Stimulated activated CD4-positive, alpha-beta T cell treated with anti-CD3 and anti-CD28 coated beads, Interleukin-15, amount 100 ng/mL, for 1 hour (primary cell): Measurements from ENCODE around the gene TESPA1.

ENCODE experiments used
- DNase-seq, 2 donors: peaks; one replicate each; pipeline ENCODE4 v3.0.0-alpha.2; 2020; ENCODE audit warnings: low read depth in 1 of 2, low spot score in 1 of 2

Gene TESPA1

DNA sequence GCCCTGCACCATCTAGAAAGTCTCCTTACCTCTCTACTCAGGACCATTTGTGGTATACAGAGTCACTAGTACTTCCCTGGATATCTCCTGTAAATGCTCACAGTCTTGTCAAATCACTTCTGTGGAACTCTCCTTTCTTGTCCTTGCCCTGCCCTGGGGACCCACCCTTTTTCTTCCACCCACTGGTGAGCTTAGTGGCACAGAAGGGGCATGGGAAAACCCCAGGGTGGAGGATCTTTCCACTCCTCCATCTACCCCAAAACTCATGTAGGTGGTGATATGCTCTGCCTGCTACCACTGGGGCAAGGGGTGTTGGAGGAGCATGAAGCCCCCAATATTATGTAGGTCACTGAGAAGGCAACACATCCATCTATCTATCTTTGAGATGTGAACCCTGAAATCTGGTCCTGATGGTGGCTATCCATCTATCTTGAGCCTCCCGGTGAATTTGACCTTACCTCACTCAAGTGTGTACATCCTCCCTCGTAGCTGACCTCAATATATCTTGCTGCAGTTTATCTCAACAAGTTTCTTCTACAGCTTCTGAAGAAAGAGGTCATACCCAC lies 943 bp downstream of the TESPA1 start:
- DNase-seq, result peak in 1 of 2 donors; percentile 31

DNA sequence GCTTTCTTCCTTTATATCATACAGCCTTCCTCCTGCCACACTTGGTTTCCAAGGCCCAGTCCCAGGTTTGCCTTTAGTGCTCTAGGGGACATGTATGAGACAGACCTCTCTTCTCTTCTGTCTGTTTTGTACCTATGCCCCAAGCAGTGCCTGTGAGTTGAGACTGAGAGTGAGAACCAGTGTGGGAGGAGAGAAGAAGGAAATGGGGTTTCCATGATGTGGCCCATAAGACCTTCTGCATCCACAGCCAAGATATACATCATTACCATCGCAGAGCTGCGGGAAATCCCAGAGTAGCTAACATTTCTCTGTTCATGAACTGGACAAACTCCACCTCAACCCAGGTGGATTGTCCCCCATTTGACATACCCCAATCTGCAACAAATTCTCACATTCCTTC lies 2.8 kb downstream of the TESPA1 start:
- no peak for DNase-seq

DNA sequence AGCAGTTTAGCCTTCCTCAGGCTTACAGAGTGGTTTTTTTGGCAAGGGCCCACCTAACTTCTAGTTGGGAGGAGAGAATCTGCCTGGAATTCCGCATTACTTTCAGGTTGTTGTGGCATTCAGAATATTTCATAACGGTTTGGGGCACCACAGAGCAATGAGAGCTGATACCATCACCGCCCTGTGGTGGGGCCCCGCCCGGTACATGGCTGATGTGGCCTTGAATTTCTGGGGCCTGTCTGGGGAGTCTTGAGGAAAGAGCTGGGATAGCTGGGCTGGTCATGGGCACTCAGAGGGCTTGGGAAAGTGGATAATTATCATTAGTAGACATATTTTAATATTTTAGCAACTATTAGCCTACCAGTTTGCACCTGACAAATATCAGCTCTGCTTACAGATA lies 4.2 kb downstream of the TESPA1 start:
- no peak for DNase-seq

DNA sequence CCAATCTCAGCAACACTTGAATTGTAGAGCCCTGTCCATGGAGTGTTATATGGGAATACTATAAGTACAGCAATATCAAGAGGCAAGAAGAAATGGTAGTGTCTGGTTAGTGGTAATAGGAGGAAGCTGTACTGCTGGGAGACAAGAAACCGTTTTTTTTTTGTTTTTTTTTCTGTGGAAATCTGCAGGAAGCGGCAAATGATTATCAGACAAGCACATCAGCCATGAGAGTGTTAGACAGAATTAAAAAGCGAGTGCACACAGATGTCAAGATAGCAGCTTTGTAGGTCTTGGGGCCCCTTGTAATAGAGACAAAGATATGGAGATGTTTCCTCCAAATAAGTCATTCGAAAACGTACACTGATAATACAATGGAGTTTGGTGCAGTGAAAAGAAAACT lies 6.7 kb downstream of the TESPA1 start:
- DNase-seq, result no peak

DNA sequence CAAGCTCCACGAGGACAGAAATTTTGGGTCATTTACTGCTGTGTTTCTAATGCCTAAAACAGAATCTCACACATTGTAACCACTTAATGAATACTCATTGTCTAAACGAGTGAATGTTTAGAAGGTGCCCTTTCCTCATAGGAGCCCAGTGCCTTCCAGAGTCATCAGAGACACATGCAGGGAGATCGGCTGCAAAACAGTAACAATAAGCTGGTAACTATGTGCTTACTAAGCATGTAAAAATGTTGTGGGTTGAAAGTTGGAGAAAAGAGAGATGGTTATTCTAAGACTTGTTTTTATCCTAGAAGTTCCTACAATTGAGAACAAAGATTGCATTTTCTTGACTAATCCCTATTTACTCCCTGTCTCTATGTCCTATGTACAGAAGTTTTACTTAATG lies 7.4 kb downstream of the TESPA1 start:
- DNase-seq, result no peak

DNA sequence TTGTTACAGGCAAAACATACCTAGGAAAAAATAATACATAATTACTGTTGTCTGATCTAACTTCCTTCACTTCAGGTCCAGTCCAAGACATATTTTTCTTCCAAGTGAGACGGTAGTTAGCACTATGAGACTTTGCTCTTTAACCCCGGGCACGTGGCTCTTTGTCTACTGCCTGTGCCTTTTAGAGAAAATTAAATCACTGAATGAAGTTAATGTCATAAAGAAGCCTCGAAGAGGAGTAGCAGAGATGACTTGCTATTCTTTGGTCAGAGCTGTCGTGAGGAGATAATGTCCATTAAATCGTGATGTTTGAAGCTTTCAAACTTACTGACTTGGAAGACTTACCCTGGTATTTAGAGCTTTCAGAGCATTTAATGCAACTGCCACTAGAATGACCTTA lies 8.7 kb downstream of the TESPA1 start:
- DNase-seq, result no peak

DNA sequence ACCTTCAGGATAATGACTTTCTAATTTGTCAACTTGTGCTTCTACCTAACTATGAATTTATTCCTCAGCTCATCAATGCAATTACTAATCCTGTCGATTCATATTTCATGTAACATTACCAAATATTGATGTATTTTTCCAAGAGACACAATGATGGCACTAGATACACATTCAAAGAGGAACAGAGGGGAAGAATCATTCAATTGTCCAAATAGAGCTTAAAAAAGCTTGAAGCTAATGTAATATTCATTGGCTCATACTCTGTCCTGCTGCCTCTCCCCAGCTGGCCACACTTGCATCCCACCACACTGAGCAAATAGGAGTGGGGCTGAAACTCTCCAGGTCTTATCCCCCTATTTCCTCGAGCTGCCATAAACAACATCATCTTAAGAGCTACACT lies 9.3 kb downstream of the TESPA1 start:
- no peak for DNase-seq

DNA sequence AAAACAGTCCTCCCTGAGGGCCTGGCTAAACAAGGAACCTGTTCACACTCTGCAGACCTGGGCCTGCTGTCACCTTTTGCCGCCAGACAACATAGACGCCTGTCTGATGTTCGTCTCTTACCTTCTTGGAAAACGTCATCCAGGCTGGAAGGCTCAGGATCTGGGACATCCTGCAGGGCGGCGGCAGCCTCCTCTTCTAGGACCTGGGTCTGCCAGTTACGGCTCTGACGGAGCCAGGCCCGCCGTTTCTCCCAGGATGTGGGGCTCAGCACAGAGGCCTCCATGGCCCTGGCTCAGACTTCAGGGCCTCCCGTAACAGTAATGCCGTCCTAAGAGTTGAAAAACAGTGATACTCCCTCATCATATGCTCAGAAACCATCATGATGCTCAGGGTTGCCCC lies 10.3 kb downstream of the TESPA1 start:
- DNase-seq, result no peak

DNA sequence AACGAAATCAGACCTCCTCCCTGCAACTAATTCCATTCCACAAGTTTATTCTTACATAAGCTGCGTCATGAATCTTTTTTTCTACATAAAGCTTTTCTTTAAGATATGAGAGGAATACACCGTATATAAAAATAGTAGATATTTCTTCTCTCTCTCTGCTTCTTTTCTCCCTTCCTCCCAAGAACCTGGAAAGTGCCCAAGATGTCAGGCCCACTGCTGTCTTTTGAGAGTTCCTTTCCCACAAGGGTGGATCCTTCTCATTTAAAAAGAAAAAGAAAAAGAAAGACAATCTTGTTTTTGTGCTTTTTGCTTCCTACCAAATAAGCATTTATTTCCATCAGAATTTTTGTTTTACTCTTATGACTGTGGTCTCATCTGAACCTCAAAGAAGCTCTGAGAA lies 11.0 kb downstream of the TESPA1 start:
- DNase-seq, result no peak

DNA sequence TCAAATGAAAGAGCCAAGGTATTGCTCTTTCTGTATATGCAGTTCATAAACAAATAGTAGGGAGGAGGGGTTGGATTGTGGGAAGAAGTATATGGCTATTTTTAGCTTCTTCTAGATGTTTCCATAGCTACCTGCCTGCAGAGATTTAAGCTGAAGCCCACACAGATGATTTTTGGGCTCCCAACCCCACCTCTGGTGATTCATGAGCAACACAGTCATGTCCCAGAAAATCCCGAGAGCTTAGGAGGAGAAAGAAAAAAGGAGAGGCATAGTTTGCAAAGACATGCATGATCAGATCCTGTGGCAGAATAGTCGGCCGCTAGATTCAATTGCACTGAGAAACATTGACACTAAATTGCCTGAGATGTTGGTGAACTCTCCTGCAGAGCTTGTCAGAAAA lies 13.8 kb downstream of the TESPA1 start:
- no peak for DNase-seq

DNA sequence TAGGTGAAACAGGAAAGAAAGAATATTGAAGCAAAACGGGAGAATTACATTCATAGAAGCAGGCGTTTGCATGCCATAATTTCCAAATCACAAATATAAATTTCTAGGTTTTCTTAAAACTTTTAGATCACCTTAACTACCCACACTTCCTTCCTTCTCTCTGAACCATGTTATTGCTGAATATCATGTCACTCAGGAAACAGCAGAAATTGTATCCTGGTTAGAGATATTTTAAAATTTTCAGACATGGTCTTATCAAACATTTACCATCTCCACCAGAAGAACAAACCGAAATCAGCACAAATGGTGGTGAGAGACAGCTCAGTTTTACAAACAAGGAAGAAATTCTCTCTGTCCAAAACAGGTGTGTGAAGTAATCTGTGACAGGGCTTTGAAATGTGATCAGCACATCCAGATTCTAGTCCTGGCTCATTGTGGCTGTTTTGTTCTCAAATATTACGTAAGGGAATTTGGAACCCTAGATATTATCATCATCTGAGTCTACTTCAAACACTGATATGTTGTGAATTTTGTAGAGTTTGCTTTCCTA lies 16.3 kb downstream of the TESPA1 start:
- no peak for DNase-seq

DNA sequence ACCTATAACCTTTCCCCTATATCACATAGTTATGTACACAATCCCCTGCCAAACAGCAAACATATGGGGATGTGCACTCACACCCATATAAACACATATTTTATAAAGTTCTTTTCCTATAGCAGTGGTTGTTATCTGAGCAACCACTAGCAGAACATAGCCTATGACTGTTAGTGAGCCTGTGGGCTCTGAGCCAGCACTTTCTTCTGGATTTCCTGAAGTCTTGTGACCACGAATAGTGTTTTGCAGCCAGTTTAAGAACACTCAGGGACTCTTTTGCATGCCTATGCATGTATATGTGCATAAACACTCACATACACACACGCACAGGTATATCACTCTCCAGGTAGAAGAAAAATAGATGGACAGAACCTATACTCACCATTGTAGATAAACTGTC lies 17.1 kb downstream of the TESPA1 start:
- no peak for DNase-seq

DNA sequence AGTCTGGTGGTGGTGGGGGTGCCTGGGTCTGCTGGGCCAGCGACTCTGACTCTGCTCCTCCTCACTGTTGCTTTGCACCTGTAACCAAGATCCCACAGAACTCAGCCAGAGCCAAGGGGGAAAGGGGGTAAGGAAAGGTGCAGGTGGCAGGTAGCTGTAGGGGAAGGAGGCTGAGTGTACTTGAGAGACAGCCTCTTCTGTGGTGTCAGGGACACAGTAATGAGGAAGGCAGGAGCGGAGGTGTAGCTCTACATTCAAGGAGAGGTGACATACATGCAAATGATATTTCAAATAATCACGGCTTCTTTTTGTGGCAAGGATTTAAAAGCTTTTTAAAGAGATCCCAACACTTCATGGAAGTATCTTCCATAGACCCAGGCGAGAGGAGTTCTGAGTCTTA lies 23.4 kb downstream of the TESPA1 start:
- DNase-seq, result no peak

DNA sequence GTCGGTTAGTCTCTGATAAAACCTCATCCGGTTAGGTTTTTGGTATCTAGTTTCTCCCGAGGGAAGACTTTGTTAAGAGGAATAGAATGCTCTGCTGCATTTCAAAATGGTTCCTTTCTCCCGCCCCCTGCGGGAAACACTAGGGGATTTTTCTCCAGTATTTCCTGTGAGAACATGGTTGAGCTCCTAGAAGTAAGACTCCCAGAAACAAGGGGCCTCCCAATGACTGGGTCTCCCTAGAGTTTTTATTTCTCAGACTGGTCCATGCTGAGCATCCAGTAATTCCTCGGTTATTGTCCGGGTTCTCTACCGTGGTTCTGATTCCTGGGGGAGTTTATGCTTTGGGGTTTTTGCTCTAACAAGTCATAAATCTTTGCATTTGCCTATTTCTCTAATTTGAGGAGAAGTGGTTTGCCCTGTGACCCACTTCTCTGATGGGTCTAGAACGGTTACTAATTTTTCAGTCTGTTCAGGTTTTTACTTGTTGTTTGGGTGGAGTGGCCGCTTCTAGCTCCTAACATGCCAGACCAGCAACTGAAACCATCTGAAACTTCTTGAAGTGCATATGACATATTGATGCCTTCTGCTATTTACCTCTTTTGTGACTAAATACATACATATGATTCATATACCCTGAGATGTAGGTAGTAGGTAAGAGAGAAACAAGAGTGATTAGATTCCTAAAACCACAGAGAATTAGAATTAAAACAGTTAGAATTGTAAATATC lies 25.1 kb downstream of the TESPA1 start:
- DNase-seq, result no peak

DNA sequence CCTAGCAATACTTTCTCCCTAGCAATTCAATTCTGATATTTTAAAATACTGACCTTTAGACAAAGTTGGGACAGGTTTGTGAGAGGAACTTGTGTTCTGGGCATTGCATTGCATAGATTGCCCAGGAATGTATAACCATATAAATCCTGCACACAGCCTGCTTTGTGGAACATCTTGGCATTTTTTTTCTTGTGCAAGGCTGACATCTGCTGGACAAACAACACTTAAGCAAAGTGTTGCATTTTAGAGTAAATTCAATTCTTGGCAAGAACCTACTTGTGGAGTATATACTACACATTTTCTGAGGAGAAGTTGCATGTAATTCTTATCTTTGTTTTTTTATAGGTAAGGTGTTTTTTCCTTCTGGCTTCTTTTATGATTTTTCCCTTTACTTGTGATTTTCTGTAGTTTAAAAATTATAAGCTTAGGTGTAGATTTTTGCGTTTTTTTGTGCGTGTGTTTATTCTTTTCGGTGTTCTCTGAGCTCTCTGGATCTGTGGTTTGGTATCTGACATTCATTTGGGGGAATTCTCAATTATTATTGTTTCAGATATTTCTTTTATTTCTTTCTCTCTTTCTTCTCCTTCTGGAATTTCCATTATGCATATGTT lies 26.4 kb downstream of the TESPA1 start:
- DNase-seq, result no peak

DNA sequence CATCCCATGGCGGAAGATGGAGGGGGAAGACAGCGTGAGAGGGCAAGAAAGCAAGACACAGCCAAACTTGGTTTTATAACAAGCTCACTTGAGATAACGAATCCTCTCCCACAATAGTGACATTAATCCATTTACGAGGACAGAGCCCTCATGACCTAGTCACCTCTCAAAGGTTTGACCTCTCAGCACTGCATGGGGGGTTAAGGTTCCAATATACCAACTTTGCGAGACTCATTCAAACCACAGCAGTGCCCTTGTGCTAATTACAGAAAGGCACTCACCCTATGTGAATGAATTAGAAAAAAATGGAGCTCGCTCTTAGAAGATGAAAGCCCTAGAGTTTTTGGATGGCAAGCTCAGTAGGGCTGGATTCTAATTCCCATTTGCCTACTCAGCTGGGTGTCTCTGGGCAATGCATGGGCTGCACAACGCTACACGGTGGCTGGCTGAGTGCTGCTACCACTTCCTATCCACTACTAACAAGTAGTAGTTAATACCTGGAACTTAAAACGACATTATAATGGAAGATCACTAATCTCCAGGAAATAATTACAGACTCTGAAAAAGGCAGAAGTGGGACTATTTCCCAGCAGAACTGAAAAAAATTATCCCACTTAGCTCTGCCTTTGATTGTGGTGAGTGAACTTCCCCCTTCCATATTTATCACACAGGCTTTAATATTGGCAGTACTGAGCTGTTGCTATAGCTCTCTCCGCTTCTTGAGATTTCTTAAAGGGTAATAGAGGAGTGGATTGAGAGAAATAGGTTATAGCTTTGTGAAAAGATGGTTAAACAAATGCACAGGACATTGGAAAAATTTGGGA lies 27.5 kb downstream of the TESPA1 start:
- no peak for DNase-seq

DNA sequence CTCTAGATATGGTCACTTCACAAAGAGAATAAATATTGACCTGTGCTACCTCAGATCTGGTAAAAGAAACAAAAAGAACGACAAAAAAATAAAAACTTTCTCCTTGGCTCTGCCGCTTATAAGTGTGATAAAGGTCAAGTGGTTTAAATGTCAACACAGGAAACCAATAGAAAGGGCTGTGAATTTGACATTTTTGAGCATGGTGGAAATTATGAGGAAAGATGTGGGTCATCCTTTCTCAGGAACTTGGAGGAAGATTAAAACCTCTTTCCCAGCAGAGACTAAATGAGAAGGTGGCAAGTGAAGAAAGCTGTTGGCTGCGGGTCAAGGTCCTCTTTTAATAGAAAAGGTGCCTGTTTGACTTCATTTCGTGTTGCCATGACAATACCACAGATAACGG lies 28.2 kb downstream of the TESPA1 start:
- no peak for DNase-seq

DNA sequence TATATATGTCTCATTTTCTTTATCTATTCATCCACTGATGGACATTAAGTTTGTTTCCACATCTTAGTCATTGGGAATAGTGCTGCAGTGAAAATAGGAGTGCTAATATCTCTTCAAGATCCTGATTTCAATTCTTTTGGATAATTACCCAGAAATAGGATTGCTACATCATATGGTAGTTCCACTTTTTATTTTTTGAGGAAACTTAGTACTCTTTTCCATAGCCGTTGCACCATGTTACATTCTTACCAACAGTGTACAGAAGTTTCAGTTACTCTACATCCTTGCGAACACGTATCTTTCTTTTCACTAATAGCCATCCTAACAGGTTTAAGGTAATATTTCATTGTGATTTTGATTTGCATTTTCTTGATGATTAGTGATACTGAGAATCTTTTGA lies 29.8 kb downstream of the TESPA1 start:
- DNase-seq, result no peak

DNA sequence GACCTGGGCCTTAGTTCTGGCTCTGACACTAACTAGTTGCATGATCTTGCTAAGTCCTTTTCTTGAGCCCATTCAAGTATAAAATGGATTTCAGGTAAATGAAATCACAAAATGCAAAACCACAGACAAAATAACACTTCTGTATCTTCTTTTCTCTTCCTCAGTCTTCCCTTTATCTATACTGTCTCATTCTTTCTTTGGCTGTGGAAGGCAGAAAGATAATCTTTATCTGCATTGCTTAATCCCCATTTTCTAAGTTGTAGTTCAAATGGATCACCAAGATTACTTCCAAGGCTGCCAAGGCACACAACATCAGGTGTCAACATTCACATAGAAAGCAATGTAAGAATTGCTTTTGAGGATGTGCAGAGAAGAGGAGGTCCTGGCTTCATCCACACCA lies 30.3 kb downstream of the TESPA1 start:
- DNase-seq, result no peak

DNA sequence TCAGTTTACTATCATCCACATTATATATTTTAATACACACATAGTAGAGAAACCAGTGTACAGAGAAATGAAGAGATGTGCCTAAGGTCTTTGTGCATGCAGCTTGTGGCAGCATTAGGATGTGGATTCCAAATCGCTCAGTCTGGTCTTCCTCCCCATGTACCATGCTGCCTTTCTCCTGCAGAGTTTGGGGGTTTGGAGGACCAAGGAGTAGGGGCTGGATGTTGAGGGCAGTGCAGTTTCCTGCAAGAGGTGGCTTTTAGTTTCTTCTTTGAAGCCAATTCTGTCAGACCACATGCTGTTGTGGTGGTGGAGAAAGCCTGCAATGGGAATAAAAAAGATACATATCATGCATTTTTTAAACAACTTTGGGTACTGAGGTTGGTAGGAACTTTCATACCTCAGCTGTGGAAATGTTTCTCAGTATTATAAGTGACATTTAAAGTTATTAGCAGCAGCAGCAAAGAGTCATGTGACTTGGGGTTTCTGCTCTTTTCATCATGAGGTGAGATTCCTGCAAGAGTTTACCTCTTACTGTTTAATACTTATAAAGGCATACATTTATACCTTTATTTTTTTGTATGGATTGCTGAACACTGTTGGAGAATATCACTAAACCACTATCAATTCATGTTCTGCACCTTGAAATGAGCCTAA lies 34.4 kb downstream of the TESPA1 start:
- no peak for DNase-seq

DNA sequence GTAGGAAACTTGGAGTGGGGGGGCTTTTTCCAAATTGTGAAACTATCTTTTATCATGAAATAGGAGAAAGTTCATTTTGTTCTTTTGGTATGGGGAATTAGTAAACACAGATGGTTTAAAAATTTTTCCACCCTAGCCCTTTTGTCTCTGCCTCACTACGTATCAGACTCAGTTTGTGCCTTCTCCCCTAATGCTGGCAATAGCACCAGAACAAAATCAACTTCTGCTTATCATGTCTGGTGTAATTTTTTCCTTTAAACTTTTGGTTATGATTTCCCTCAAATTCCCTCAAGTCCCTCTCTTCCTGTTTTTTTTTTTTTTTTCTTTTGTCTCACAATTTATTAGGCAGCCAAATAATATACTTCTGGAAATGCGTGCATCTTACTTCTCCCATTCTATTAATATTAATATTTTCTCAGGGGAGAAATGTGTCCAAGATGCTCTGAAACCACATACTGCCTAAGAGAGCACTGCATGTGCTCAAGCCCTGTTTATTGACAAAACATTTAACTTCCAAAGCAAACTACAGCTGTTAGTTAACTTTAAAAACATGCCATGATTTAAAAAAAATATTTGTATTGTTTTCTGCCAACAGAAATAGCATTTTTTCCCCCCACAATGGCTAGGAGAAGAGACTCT lies 35.4 kb downstream of the TESPA1 start:
- no peak for DNase-seq
